AG04449 (cell line): ENCODE measurements around the gene KCNAB1.

Experiments used
- CTCF ChIA-PET: fragments of 350-600 bp; formaldehyde crosslinking; extraction: SDS; loops from one replicate; lab custom pipeline; 2021; ENCODE audit warnings: antibody characterized with exemption; lab: Yijun Ruan, JAX
- POLR2A ChIA-PET: fragments of 400-600, 350-600 bp; formaldehyde crosslinking; extraction: SDS; loops from one replicate; lab custom pipeline; 2020; ENCODE audit warnings: antibody characterized with exemption, inconsistent platforms; lab: Yijun Ruan, JAX
- DNase-seq: peaks from one replicate; pipeline ENCODE4 v3.0.0-alpha.2; 2010; ENCODE audit warnings: low read depth, low spot score
- H3K4me3 ChIP-seq: 2 replicates; pipeline ENCODE4 v1.5.1; 2011; ENCODE audit warnings: low read depth, mild to moderate bottlenecking, control low read depth, low read length
- CTCF ChIP-seq: IDR thresholded peaks from one replicate; pipeline ENCODE4 v1.5.1; 2011; ENCODE audit warnings: mild to moderate bottlenecking, moderate library complexity, low read length, control low read depth, inconsistent platforms; ENCODE audit not compliant: insufficient read depth; ENCODE audit errors: missing control alignments

Gene KCNAB1

GRCh38 chr3:156382458-156383346 lies 262.3 kb downstream of the KCNAB1 start:
- CTCF ChIA-PET = interaction anchor here (0.8 to 4.0 kb wide), 9 partner anchors 9 to 230 kb away, joined by 3 to 26 read pairs (median 4); no protein-coding TSS in a partner anchor
- TF ChIP-seq CTCF = peak; percentile 58
- no peak for DNase-seq
- POLR2A ChIA-PET = no interaction called here
- H3K4me3 ChIP-seq = no peak overlapping the region

GRCh38 chr3:156383441-156384025 lies 263.2 kb downstream of the KCNAB1 start:
- H3K4me3 ChIP-seq = no peak overlapping the region
- no peak for TF ChIP-seq CTCF
- POLR2A ChIA-PET = no interaction called here
- CTCF ChIA-PET = interaction anchor here (0.8 to 4.0 kb wide), 6 partner anchors 10 to 209 kb away, joined by 3 to 26 read pairs (median 5); no protein-coding TSS in a partner anchor
- no peak for DNase-seq

GRCh38 chr3:156388497-156389448 lies 268.4 kb downstream of the KCNAB1 start:
- ChIA-PET POLR2A (interaction anchor here (0.6 to 1.1 kb wide), 4 partner anchors 94 to 294 kb away, joined by 3 to 4 read pairs (median 3); no protein-coding TSS in a partner anchor), CTCF (interaction anchor here (0.6 to 1.6 kb wide), 6 partner anchors 10 to 238 kb away, joined by 3 to 5 read pairs (median 3); no protein-coding TSS in a partner anchor)
- H3K4me3 ChIP-seq = no peak overlapping the region
- peak; percentile 96 for DNase-seq
- no peak for TF ChIP-seq CTCF

- ChIA-PET CTCF (interaction anchor here (0.6 to 1.3 kb wide), 3 partner anchors 60 to 239 kb away, joined by 3 read pairs; no protein-coding TSS in a partner anchor), POLR2A (interaction anchor here (1.1 kb wide), 1 partner anchor 94 kb away, joined by 3 read pairs; no protein-coding TSS in a partner anchor)
- no peak for TF ChIP-seq CTCF
- DNase-seq = no peak
- H3K4me3 ChIP-seq = no peak overlapping the region
These were observed 269.1 kb downstream of the KCNAB1 start for GRCh38 chr3:156389449-156389950.

- TF ChIP-seq CTCF = no peak
- CTCF ChIA-PET = interaction anchor here (1.3 kb wide), 1 partner anchor 59 kb away, joined by 3 read pairs; no protein-coding TSS in a partner anchor
- POLR2A ChIA-PET = no interaction called here
These were observed 270.5 kb downstream of the KCNAB1 start for GRCh38 chr3:156390846-156391245.

More at GRCh38 chr3:156390846-156391245, 270.5 kb downstream of the KCNAB1 start:
- no peak overlapping the region for H3K4me3 ChIP-seq
- no peak for DNase-seq
